Measurements from ENCODE around the gene PLCXD1. TPM values are rescaled to one million over a fixed set of nuclear protein-coding genes. Genes with fewer than 3 reads are reported as not detected.

Gene PLCXD1
- polyA plus RNA-seq, 4 donors: 15.7 to 40.1 (median 30.4) TPM

DNA sequence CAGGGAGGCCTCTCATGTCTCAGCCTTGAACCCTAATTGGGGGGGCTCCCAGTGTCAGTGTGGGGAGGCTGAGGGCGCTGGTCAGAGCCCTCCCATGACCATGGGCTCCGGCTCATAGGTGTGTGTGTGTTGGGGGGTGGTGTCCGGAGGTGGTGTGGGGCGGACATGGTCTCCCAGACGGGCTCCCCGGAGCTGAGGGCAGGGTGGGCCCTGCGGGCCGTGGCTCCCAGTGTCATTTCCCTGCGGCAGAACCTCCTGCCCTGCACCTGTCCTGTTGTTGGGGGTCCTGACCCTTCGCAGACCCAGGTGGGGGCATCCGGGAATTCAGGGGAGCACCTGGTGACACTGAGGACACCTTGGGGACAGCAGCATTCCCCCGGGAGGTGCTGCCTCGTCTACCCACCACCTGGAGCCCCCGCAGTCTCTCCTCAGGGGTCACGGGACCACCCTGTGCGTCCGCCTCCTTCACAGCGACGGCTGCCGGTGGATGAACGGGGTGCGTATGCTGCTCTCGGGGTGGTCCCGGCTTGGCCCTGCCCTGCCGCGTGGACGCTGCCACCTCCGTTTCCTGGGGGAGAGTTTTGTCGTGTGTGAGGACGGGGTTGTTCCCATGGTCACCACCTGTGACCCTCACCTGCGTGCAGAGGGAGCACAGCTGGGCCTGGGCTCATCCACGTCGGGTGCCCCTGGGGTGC is 51.9 kb downstream of the PLCXD1 start:
- no peak for DNase-seq (ENCODE audit: low read depth in 4 of 4, low spot score in 2 of 4)

DNA sequence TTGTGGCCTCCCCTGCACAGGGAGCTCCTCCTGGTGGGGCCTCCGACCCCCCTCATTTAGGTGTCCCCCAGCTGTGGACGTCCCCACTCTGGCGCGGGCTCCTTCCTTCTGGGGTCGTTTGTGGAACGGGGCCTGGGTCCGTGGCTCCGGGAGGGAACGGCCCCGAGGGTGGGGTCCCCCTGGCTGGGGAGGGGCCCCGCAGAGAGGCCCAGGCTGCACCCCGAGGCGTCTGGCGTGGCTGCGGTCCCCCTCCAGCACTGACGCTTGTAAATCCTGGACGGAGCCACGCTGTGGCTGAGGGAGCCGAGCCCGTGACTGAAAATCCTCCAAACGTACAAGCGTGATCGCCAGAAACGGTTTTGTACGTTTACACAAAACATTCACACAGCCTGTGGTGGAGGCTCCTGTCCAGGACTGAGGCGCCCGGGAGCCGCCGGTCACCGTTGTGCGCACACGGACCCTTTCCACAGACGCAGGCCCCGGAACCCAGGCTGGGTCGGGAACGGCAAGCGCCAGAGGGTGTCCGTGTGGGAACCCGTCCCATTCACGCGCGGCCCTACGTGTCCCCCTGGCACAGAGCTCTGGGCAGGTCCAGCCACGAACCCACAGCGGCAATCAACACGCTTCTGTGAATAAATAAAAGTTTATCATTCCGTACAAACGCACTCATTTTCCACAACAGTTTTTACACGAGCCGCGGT is 52.6 kb downstream of the PLCXD1 start:
- no peak for DNase-seq (ENCODE audit: low read depth in 4 of 4, low spot score in 2 of 4)

DNA sequence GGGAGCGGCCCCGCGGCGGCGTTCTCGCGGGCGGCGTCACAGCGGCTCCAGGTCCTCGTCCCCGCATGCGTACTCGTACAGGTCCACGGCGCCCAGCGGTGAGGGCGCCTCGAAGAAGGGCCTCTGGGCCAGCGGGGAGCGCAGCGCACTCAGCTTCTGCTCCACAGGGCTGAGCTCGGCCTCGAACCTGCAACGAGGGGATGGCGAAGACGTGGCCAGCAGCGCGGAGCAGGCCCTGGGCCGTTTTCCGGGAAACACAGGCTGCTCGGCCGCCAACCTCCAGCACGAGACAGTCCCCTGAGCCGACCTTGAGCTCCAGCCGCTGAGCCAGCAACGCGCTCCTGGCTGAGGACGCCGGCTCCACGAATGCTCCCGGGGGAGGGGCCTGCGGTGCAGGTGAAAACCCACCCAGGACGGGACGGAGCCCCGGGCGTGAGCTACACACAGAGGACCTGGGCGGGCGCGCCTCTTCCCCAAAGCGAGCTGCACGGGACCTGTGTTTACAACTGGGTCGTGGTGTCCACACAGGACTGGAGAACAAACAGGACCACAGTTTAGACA is 53.2 kb downstream of the PLCXD1 start:
- no peak for DNase-seq (ENCODE audit: low read depth in 4 of 4, low spot score in 2 of 4)

DNA sequence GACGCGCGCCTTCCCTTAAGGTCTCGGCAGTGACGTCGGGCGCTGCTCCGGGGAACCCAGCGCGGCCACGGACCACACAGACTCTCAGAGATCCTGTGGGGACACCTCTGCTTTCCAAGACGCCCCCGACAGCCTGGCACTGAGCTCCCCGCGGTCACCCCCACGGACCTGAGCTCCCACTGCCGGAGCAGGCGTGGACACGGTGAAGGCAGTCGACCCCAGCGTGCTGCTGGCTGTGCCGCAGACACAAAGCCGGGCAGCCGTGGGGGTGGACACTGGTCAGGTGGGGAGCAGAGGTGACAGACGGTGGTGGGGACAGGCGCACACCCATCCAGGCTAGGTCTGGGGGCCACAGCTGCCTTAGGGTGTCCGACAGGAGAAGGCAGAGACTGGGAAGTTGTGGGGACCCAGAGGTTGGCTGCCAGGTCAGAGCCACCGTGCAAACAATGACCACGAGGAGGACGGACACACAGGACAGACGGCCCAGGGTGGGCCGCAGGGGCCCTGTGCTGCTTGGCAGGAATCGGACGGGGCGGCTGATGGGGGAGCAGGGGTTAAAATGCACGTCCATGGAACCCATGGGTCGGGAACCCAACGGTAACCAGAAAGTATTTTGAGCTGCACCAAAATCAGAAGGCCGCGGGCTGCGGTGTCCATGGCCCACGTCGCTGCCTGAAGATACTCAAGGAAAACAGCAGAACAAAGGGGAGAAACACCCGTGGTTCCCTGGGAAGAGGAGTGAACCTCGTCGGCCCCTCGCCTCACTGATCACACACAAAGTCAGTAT is 54.0 kb downstream of the PLCXD1 start:
- no peak for DNase-seq (ENCODE audit: low read depth in 4 of 4, low spot score in 2 of 4)

DNA sequence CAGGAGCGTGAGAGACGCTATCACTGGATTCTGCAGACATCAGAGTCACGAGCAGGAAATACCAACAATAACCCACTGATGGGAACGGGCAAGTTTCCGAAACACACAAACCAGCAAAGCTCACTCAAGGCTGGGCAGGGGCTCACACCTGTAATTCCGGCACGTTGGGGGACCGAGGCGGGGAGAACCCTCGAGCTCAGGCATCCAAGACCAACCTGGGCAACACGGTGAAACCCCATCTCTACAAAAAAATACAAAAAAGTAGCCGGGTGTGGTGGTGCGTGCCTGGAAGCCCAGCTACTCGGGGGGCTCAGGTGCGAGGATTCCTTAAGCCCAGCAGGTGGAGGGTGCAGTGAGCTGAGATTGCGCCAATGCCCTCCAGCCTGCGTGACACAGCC is 54.6 kb downstream of the PLCXD1 start:
- no peak for DNase-seq (ENCODE audit: low read depth in 4 of 4, low spot score in 2 of 4)

DNA sequence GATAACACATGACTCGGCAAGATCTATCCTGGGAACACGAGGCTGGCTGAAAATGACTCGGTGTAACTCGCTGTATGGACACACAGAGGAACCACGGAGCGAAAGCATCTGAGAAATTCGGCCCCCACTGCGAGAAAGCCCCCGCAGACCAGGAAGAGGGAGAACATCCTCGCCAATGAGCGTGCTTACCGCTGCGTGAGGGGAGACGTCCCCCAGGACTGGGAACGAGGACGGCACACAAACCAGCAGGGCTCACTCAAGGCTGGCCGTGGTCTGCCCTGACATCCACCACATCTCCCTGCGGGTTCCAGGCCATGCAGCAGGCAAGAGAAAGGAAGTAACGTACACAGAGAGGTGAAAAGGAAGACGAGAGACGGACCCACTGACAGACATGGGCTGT is 55.0 kb downstream of the PLCXD1 start:
- DNase-seq (ENCODE audit: low read depth in 4 of 4, low spot score in 2 of 4): no peak

DNA sequence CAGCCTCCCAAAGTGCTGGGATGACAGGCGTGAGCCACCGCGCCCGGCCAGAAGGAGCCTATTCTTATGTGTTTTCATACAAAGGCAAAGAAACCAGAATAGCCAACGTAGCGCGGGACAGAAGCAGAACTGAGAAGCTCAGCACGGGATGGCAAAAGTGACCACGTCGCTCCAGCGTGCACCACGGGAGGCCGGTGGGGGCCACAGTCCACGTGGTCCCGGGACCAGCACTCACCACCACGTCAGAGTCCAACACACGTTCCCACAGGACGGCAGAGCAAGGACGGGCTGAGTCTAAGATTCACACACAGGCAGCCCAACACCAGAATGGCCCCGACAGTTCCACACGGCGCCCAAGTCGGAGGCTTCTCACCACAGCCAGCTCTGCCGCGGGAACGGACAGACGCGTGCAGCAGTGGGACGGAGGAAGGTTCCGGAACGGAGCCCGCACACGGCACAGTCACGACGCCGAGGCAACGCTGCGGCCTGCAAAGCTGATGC is 56.2 kb downstream of the PLCXD1 start:
- DNase-seq (ENCODE audit: low read depth in 4 of 4, low spot score in 2 of 4): no peak

DNA sequence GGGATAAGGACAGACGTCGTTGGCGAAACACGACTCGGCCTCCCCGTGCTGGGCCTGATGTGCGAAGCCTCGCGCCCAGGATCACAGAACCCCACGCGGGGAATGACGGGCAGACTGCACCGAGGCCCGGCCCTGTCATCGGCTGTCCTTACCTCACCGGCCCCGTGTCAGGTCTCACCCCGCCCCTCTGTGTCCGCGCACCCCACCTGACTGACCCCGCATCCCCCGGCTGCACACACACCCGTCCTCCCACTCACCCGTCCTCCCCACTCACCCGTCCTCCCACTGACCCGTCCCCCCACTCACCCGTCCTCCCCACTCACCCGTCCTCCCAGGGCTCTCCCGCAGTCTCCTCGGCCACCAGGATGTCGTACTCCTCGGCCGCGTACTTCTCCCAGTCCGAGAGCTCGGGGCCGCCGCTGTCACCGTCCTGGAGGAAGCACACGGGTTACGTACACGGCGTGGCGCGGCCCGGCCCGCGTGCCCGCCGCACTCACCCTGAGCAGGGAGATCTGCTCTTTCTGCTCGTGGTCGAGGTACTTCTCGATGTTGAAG is 57.2 kb downstream of the PLCXD1 start:
- no peak for DNase-seq (ENCODE audit: low read depth in 4 of 4, low spot score in 2 of 4)

DNA sequence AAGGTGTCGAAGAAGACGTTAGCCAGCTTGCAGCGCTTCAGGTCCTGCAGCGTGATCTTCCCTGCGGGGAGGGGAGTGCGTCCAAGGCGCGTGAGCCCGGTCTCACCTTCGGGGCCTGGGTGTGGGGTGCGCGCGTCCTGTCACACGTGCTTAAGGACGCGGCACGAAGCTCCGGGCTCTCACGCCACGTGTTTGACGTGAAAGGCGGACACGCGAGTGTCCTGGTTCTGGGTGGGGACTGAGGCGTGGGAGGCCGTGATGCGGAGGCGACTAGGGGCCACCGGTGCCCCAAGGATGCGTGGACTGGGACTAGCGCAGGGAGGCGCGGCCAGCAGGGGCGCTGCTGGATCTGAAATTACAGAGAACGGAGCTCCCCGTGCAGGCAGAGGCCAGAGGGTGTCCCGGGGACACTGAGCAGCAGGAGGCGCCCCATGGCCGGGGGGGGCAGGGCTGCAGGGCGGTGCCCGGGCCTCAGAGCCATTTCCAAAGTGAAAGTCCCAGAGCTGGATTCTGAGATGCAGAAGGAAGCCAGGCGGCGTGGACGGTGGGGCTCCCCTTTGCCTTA is 57.7 kb downstream of the PLCXD1 start:
- no peak for DNase-seq (ENCODE audit: low read depth in 4 of 4, low spot score in 2 of 4)

DNA sequence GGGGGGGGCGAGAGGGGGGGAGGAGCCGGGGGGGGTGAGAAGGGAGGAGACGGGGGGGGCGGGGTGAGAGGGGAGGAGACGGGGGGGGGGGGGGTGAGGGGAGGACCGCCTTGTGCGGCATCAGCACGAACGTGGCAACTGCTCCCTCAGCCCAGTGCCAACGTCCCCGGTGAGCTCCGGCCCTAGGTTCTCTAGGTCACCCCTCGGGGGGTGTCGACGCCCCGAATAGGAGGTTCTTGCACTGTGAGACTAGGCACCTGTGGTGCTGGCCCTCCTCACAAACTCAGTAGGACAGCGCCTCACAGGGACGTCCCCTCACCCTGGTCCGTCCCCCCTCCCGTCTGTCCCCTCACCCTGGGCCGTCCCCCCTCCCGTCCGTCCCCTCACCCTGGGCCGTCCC is 58.9 kb downstream of the PLCXD1 start:
- DNase-seq (ENCODE audit: low read depth in 4 of 4, low spot score in 2 of 4): no peak

DNA sequence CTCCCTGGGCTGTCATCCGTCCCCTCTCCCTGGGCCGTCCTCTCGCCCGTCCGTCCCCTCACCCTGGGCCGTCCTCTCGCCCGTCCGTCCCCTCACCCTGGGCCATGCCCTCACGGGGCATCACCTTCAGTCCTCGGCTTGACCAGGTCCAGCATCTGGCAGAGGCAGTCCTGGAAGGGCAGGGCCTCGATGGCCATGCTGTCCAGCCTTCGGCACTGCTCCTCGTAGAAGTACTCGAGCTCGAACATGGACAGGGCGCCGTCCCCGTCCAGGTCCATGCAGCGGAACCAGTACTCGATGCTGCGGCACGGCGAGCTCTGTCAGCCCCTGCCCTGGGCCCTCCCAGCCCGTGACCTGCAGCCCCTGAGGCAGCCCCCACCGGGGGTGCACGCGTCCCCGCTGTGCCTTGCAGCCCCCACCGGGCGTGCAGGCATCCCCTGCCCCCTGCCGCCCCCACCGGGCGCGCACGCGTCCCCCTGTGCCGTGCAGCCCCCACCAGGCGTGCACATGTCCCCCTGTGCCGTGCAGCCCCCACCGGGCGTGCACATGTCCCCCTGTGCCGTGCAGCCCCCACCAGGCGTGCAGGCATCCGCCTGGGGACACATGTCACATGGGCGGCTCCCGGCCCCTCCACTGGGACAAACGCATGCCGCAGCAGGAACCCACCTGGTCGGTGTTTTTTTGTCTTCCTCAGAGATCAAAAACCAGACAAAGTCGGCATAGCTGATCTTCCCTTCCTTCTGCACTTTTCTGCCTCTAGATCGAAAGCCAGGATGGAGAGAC is 59.7 kb downstream of the PLCXD1 start:
- DNase-seq (ENCODE audit: low read depth in 4 of 4, low spot score in 2 of 4): no peak

DNA sequence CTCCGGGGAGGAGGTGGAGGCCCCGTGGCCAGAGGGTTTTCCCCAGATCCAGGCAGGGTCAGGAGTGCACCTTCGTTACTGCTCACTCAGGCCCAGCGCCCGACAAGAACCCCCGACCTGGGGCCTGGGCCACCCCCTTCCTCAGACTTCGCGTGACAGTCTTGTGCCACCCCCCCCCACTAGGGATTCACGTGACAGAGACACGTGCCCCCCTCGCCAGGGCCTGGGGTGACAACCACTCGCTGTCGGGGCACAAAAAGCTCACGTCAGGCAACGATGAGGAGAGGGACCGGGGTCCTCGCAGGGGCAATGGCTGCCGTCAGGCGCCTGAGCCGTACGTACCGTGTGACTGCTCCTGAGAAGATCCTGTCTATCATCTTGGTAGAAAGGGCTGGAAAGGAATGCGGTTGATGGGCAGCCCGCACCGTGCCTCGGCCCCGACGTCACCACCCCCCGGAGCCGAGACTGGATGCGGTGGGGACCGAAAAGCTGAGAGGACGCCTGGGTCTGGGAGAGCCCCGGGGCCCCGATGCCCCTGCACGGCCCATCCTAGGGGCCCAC is 60.4 kb downstream of the PLCXD1 start:
- DNase-seq (ENCODE audit: low read depth in 4 of 4, low spot score in 2 of 4): no peak

DNA sequence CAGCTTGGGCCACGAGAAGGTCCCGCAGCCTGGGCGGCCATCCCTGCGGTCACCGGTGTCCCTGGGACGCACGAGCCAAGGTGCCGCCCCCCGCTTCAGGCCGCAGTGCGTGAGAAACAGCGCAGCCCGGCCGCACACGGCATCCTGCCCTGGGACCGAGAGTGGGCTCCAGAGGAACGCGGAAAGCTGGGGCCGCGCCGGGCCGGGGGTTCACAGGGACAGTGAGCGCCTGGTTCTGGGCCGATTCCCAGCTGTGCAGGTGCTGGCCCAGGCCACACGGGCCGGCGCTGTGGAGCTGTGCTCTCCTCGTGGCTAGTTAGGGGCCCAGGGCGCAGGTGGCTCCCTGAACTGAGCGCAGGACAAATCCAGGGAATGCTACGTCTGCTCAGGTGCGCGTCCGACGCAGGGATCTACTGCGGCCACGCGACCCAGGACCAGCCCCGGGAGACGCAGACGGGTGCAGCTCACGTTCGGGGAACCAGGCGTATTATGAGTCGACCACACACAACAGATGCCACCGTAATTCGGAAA is 63.3 kb downstream of the PLCXD1 start:
- DNase-seq (ENCODE audit: low read depth in 4 of 4, low spot score in 2 of 4): no peak

DNA sequence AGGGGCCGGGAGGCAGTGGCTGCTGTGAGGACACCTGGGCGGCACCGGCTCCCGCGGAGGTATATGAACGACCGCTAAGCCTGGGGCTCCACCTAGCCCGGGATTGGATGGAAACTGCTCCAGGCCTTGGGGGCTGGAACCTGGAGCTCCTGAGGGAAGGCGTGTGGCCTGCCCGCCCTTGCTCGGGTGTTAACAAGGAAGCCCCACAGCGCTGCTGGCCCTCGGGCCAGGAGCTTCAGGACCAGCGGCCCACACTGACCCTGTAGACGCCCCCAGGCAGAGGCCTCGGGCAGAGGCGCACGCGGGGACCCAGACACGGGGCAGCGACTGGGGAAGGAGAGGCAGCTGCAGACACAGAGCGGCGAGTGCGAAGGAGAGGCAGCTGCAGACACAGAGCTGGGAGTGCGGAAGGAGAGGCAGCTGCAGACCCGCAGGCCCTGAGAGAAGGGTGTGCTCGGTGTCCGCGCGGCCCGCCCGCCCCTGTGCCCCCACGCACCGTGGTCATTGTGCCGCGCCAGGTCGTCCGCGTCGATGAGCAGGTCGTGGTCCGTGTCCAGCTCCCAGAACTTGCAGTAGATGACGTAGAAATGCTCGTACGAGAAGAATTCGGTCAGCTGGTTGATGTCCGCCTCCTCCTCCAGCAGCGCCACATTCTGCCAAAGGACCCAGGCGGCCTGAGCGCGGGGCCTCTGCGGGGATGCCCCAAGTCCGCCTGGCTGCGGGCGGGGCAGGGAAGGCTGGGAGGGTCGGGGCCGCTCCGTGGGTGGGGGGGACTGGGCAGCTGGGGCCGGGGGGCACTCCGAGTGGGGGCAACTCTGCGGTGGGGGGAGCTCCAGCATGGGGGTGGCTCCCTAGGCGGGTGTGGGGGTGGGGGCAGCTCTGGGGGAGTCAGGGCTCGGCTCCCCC is 64.1 kb downstream of the PLCXD1 start:
- DNase-seq (ENCODE audit: low read depth in 4 of 4, low spot score in 2 of 4): no peak

DNA sequence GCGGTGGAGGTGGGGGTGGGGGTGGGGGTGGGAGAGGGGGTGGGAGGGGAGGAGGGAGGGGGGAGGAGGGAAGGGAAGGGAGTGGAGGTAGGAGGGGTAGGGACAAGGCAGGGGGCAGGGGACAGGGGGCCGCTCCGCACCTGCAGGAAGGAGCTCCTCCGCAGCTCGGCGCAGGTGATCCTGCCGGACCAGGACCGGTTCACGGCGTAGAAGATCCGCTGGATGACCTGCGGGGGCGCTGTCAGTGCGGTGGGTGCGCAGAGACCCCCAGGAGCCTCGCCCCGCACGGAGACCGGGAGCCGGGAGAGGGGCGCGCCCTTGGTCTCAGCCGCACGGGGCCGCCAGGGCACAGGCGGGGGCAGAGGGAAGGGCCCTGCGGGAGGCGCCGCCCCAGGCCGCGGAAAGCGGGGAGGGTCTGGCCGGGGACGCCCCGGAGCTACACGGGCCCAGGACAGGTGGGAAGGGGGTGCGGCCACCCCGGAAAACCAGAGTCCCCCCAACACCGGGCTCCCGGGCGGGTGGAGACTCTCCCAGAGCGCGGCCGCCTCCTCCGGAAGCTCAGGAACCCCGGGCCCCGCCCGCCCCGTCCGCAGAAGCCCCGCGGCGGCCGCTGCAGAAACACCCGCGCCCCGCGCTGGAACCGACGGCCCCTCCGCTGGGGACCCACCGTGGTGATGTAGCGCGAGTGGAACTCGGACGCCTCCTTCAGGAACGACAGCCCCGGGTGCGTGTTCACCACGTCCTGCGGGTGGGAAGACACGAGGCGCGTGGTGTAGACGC is 65.0 kb downstream of the PLCXD1 start:
- no peak for DNase-seq (ENCODE audit: low read depth in 4 of 4, low spot score in 2 of 4)

DNA sequence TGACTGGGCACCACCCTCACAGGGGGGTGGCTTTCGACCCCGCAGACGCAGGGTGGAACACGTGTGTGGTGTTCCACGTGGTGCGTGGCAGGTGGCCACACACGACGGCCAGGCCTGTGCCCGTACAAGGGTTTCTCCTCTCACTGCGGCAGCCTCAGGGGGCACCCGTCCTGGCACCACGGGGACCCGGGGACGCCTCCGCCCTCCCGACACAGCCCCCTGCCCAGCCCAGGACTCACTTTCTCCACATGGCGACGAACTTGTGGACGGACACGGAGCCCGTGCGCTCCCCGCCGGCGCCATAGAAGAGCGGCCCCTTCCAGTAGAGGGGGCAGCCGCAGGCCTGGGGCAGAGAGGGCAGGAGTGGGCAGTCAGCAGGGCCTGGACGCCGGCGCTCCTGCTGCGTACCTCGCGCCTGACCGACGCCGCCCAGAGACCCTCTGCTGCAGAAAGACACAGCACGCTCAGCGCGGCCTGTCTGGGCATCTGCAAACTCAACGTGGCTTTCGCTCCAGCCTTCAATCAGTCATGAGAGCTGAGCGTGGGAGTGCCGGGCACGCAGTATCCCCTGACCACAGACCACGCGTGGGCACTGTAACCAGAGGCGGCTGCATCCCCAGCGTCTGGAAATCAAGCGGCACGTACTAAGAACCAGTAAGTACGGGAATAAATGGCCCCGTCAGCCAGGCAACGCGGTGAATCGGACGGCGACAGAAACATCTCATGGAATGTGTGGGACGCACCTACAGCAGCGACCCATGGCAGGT is 66.4 kb downstream of the PLCXD1 start:
- no peak for DNase-seq (ENCODE audit: low read depth in 4 of 4, low spot score in 2 of 4)

All from left renal cortex interstitium (tissue), 4 donors.